Upper lobe of left lung (tissue), 6 donors: ENCODE measurements around the gene AKNA. TPM values are rescaled to one million over a fixed set of nuclear protein-coding genes. Genes with fewer than 3 reads are reported as not detected.

Source experiments
- ATAC-seq, 2 donors: fragments of 200-7000 bp; cut with Tn5 transposase; one replicate each; pipeline ENCODE4 v1.9.1; 2022; ENCODE audit warnings: mild to moderate bottlenecking in 2 of 2, moderate library complexity in 2 of 2; ENCODE audit not compliant: low FRiP score in 2 of 2
- DNase-seq, 2 donors: peaks; one replicate each; pipeline ENCODE4 v3.0.0-alpha.2; 2019 to 2020
- H3K27ac ChIP-seq, 4 donors: fragments of 200-600 bp; sonication (generic); one replicate each; pipeline ENCODE4 v1.5.1; 2016 to 2019
- H3K27me3 ChIP-seq, 4 donors: fragments of 200-600 bp; sonication (generic); one replicate each; pipeline ENCODE4 v1.5.1; 2017 to 2019
- H3K36me3 ChIP-seq, 4 donors: fragments of 200-600 bp; sonication (generic); one replicate each; pipeline ENCODE4 v1.5.1; 2016 to 2019
- H3K4me1 ChIP-seq, 4 donors: fragments of 200-600 bp; sonication (generic); one replicate each; pipeline ENCODE4 v1.5.1; 2018 to 2019
- H3K4me3 ChIP-seq, 4 donors: fragments of 200-600 bp; sonication (generic); one replicate each; pipeline ENCODE4 v1.5.1; 2017 to 2019; ENCODE audit warnings: mild to moderate bottlenecking in 2 of 4, moderate library complexity in 1 of 4
- H3K9me3 ChIP-seq, 4 donors: fragments of 200-600 bp; sonication (generic); one replicate each; pipeline ENCODE4 v1.5.1; 2018 to 2019
- CTCF ChIP-seq, 6 experiments: fragments of 450-650 bp in 4 of 6; fragments of 200-600 bp in 2 of 6; sonication (generic) in 2 of 6; IDR thresholded peaks; one replicate each; pipeline ENCODE4 v1.5.1; 2016 to 2019; ENCODE audit warnings: antibody characterized with exemption in 6 of 6
- EP300 ChIP-seq, 4 donors: sonication (generic); formaldehyde crosslinking; IDR thresholded peaks; one replicate each; pipeline ENCODE4 v1.5.1; 2017; ENCODE audit warnings: antibody characterized with exemption in 4 of 4, control low read depth in 2 of 4
- POLR2A ChIP-seq, 4 donors: fragments of 450-650 bp; IDR thresholded peaks; one replicate each; pipeline ENCODE4 v1.5.1; 2016 to 2017; ENCODE audit warnings: antibody characterized with exemption in 4 of 4, mild to moderate bottlenecking in 2 of 4
- POLR2AphosphoS5 ChIP-seq, 2 donors: sonication (generic); formaldehyde crosslinking; IDR thresholded peaks; one replicate each; pipeline ENCODE4 v1.5.1; 2017; ENCODE audit warnings: antibody characterized with exemption in 2 of 2
- WGBS, 2 donors: methylation state at CpG; one replicate each; pipeline ENCODE4 v1.1.5; 2017 to 2018; 5-methylcytosine and 5-hydroxymethylcytosine counted together
- total RNA-seq, 6 donors: library from RNA; depleted of rRNA in 4 of 6; stranded (reverse); fragments of >200 nt in 4 of 6; gene quantifications; one replicate each; pipeline versions ENCODE4 v1.1.0 to v1.2.1, GENCODE V29; 2016 to 2021
- donor health status: DM: no; HTN: no; CAD: no; lungs with moderate emphysema.
- donor health status: DM: no; HTN: yes; CAD: no; lungs with severe emphysema.

AKNA gene
- total RNA-seq, 6 donors from 2014 or later: 38.3 to 152 (median 61.5) TPM

- DNase-seq (no peak), ATAC-seq (no peak)
- H3K27me3 ChIP-seq: no peaks in the 10 kb centered on the region
- no peak overlapping the region for H3K27ac ChIP-seq
- TF ChIP-seq POLR2A (IDR thresholded peaks at IDR 0.05): no peak
- TF ChIP-seq POLR2AphosphoS5 (IDR thresholded peaks at IDR 0.05): no peak
- TF ChIP-seq CTCF (IDR thresholded peaks at IDR 0.05): no peak
- no peak for TF ChIP-seq EP300 (IDR thresholded peaks at IDR 0.05)
- H3K36me3 ChIP-seq: no peaks in the 10 kb centered on the region
- H3K4me1 ChIP-seq: no peaks in the 10 kb centered on the region
- H3K9me3 ChIP-seq: no peaks in the 10 kb centered on the region
- no peak overlapping the region for H3K4me3 ChIP-seq
- WGBS, 2 donors: 81 to 92% methylated on average over 6 of the region's 6 CpGs
Measured at GRCh38 chr9:114418053-114418452, 30.3 kb upstream of the AKNA start.

GRCh38 chr9:114417511-114417910, 29.7 kb upstream of the AKNA start:
- H3K4me3 ChIP-seq: no peak overlapping the region
- H3K9me3 ChIP-seq: no peaks in the 10 kb centered on the region
- 58 to 85% methylated on average over 3 of the region's 3 CpGs for WGBS, 2 donors
- H3K27me3 ChIP-seq: no peaks in the 10 kb centered on the region
- no peak for ATAC-seq
- TF ChIP-seq CTCF (IDR thresholded peaks at IDR 0.05) (no peak), POLR2A (IDR thresholded peaks at IDR 0.05) (no peak), POLR2AphosphoS5 (IDR thresholded peaks at IDR 0.05) (no peak), EP300 (IDR thresholded peaks at IDR 0.05) (no peak)
- H3K27ac ChIP-seq: no peak overlapping the region
- no peaks in the 10 kb centered on the region for H3K36me3 ChIP-seq
- no peaks in the 10 kb centered on the region for H3K4me1 ChIP-seq
- no peak for DNase-seq

GRCh38 chr9:114416906-114417305, 29.1 kb upstream of the AKNA start:
- no peak for TF ChIP-seq CTCF (IDR thresholded peaks at IDR 0.05)
- TF ChIP-seq POLR2AphosphoS5 (IDR thresholded peaks at IDR 0.05): no peak
- no peak for TF ChIP-seq POLR2A (IDR thresholded peaks at IDR 0.05)
- no peak for TF ChIP-seq EP300 (IDR thresholded peaks at IDR 0.05)
- H3K27me3 ChIP-seq: no peaks in the 10 kb centered on the region
- H3K4me1 ChIP-seq: no peaks in the 10 kb centered on the region
- WGBS, 2 donors: 91 to 92% methylated on average over 2 of the region's 2 CpGs
- H3K9me3 ChIP-seq: no peaks in the 10 kb centered on the region
- no peak overlapping the region for H3K4me3 ChIP-seq
- H3K36me3 ChIP-seq: no peaks in the 10 kb centered on the region
- H3K27ac ChIP-seq: no peak overlapping the region
- no peak for DNase-seq
- no peak for ATAC-seq

GRCh38 chr9:114416290-114416689, 28.5 kb upstream of the AKNA start:
- H3K36me3 ChIP-seq: no peaks in the 10 kb centered on the region
- no peaks in the 10 kb centered on the region for H3K4me1 ChIP-seq
- no peak for DNase-seq
- 61 to 84% methylated on average over 5 of the region's 5 CpGs for WGBS, 2 donors
- ATAC-seq: peak in 1 of 2 donors; percentile 24
- no peaks in the 10 kb centered on the region for H3K27me3 ChIP-seq
- H3K4me3 ChIP-seq: no peak overlapping the region
- no peak overlapping the region for H3K27ac ChIP-seq
- TF ChIP-seq POLR2A (IDR thresholded peaks at IDR 0.05) (no peak), EP300 (IDR thresholded peaks at IDR 0.05) (peak in 1 of 4 donors; percentile 57)
- H3K9me3 ChIP-seq: no peaks in the 10 kb centered on the region

GRCh38 chr9:114414346-114414745, 26.6 kb upstream of the AKNA start:
- ATAC-seq: no peak
- WGBS, 2 donors: 72 to 80% methylated on average over 1 to 2 of the region's 2 CpGs
- no peak overlapping the region for H3K27ac ChIP-seq

More at GRCh38 chr9:114414346-114414745, 26.6 kb upstream of the AKNA start:
- no peak for DNase-seq
- no peaks in the 10 kb centered on the region for H3K36me3 ChIP-seq
- no peak overlapping the region for H3K4me3 ChIP-seq
- no peaks in the 10 kb centered on the region for H3K9me3 ChIP-seq
- no peaks in the 10 kb centered on the region for H3K4me1 ChIP-seq
- no peak for TF ChIP-seq EP300 (IDR thresholded peaks at IDR 0.05)
- no peak for TF ChIP-seq POLR2A (IDR thresholded peaks at IDR 0.05)
- TF ChIP-seq CTCF (IDR thresholded peaks at IDR 0.05): no peak
- no peak for TF ChIP-seq POLR2AphosphoS5 (IDR thresholded peaks at IDR 0.05)
- H3K27me3 ChIP-seq: no peaks in the 10 kb centered on the region
